Measurements from ENCODE around the gene UBE2E3. TPM values are rescaled to one million over a fixed set of nuclear protein-coding genes. Genes with fewer than 3 reads are reported as not detected.
"Not testable (repeated sequence)": the region's sequence is repeated elsewhere in the genome, so short reads cannot be mapped to it uniquely, and the experiment has no call there.

The UBE2E3 gene
- polyA plus RNA-seq, 3 donors from 2014 or later = 85.4 to 148 (median 96.2) TPM

DNA sequence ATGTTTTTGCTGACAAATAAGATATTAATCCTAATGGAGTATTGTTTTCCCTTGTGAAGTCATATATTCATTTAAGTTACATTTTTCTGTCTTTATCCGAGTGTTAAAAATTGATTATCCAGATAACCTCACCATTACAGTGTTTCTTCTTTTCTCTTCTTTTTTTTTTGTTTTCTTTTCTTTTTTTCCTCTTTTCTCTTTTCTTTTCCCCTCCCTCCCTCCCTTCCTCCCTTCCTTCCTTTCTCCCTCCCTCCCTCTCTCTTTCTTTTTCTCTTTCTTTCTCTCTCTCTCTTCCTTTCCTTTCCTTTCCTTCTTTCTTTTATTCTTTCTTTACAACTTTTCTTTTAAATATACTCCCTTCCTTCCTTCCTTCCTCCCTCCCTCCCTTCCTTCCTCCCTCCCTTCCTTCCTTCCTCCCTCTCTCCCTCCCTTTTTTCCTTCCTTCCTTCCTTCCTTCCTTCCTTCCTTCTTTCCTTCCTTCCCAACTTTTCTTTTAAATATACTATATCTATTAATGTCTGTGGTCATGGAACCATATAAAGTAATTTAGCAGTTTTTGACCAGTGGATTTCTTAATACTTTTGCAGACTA lies 40.9 kb downstream of the UBE2E3 start:
- no peak for DNase-seq
- Mint-ChIP-seq H3K9me3 (peaks cover 0 to 5% (median 0%) of the 10 kb centered on the region in 6 donors), H3K4me3 (no peak overlapping the region), H3K36me3 (no peaks in the 10 kb centered on the region), H3K27me3 (ENCODE audit: low read depth in 3 of 3) (peaks cover 0 to 2% (median 2%) of the 10 kb centered on the region in 3 donors), H3K4me1 (peaks cover 28 to 66% of the 10 kb centered on the region in 2 donors), H3K27ac (peak overlapping the region in 2 of 6 donors; percentile 55 to 85)

DNA sequence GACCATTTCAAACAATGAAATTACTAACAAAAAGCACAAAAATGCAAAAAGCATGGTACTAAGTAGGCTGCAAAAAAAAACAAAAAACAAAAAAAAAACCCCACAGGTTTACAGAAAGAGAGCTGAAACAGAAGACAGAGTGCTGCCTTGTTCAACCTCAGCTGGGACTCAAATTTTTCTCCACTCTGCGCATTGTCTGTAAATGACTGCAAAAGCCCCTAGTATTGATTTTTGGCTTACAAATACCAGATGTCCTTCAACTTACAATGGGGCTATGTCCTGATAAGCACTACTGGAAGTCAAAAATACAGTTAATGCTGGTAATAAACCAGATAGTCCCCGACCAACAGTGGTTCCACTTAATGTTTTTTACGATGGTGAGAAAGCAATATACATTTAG lies 42.2 kb downstream of the UBE2E3 start:
- no peak for DNase-seq
- H3K4me3 Mint-ChIP-seq = no peak overlapping the region
- H3K27ac Mint-ChIP-seq = peak overlapping the region in 2 of 6 donors; percentile 11 to 50
- peaks cover 0 to 2% (median 0%) of the 10 kb centered on the region in 3 donors for H3K27me3 Mint-ChIP-seq (ENCODE audit: low read depth in 3 of 3)
- H3K4me1 Mint-ChIP-seq = peaks cover 24 to 63% of the 10 kb centered on the region in 2 donors
- no peaks in the 10 kb centered on the region for H3K36me3 Mint-ChIP-seq
- peaks cover 0 to 5% (median 0%) of the 10 kb centered on the region in 6 donors for H3K9me3 Mint-ChIP-seq

- peaks cover 0 to 2% (median 0%) of the 10 kb centered on the region in 3 donors for H3K27me3 Mint-ChIP-seq (ENCODE audit: low read depth in 3 of 3)
- H3K4me3 Mint-ChIP-seq = no peak overlapping the region
- peaks cover 17 to 64% of the 10 kb centered on the region in 2 donors for H3K4me1 Mint-ChIP-seq
- no peaks in the 10 kb centered on the region for H3K36me3 Mint-ChIP-seq
- no peak overlapping the region for H3K27ac Mint-ChIP-seq
- no peak for DNase-seq
- H3K9me3 Mint-ChIP-seq = peaks cover 0 to 5% (median 0%) of the 10 kb centered on the region in 6 donors
Observed at GRCh38 chr2:181025004-181025403, 44.6 kb downstream of the UBE2E3 start.

GRCh38 chr2:181036445-181036844 lies 56.0 kb downstream of the UBE2E3 start:
- Mint-ChIP-seq H3K27ac (peak overlapping the region in 4 of 6 donors; percentile 8 to 70 (median 18)), H3K36me3 (no peaks in the 10 kb centered on the region), H3K9me3 (no peaks in the 10 kb centered on the region), H3K4me1 (peaks cover 24 to 34% of the 10 kb centered on the region in 2 donors), H3K4me3 (no peak overlapping the region), H3K27me3 (ENCODE audit: low read depth in 3 of 3) (no peaks in the 10 kb centered on the region)
- no peak for DNase-seq

DNA sequence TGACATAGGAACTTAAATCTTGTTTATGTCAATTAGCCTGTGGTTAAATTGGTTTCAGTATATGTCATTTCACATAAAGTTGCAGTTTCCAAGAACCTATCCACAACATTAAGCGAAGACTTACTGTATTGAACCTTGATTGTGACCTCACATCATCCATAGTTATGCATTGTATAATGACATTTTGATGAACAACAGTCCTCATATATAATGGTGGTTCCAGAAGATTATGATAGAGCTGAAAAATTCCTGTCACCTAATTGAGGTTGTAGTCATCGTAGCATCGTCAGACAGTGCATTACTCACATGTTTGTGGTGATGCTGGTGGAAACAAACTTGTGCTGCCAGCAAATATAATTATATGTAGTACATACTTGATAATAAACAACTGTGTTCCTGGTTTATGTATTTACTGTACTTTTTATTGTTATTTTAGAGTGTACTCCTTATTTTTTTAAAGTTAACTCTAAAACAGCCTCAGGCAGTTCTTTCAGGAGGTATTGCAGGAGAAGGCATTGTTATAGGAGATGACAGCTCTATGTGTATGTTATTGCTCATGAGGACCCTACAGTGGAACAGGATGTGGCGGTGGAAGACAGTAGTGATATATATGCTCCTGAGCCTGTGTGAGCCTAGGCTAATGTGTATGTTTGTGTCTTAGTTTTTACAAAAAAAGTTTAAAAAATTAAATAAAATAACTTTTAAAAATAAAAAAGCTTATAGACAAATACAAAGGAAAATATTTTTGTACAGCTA lies 56.6 kb downstream of the UBE2E3 start:
- no peaks in the 10 kb centered on the region for H3K9me3 Mint-ChIP-seq
- peak overlapping the region in 2 of 5 donors; percentile 2 to 37 for H3K4me3 Mint-ChIP-seq
- peaks cover 23 to 40% of the 10 kb centered on the region in 2 donors for H3K4me1 Mint-ChIP-seq
- peak in 2 of 3 donors; percentile 2 to 12 for DNase-seq
- H3K27me3 Mint-ChIP-seq (ENCODE audit: low read depth in 3 of 3) = no peaks in the 10 kb centered on the region
- peak overlapping the region in 5 of 6 donors; percentile 7 to 56 (median 22) for H3K27ac Mint-ChIP-seq
- H3K36me3 Mint-ChIP-seq = no peaks in the 10 kb centered on the region

DNA sequence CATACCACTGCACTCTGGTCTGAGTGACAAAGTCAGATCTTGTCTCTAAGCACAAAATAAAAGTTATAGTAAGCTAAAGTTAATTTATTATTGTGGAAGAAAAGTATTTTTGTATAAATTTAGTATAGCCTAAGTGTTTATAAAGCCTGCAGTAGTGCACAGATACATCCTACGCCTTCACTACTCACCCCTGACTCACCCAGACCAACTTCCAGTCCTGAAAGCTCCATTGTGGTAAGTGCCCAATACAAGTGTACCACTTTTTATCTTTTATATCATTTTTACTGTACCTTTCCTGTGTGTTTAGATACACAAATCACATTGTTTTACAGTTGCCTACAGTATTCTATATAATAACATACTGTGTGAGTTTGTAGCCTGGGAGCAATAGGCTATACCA lies 57.5 kb downstream of the UBE2E3 start:
- Mint-ChIP-seq H3K4me3 (no peak overlapping the region), H3K27me3 (ENCODE audit: low read depth in 3 of 3) (no peaks in the 10 kb centered on the region), H3K27ac (no peak overlapping the region)

GRCh38 chr2:181038796-181039195 lies 58.4 kb downstream of the UBE2E3 start:
- H3K27ac Mint-ChIP-seq = no peak overlapping the region
- no peaks in the 10 kb centered on the region for H3K9me3 Mint-ChIP-seq

More for the DNA sequence above, 57.5 kb downstream of the UBE2E3 start:
- no peaks in the 10 kb centered on the region for H3K36me3 Mint-ChIP-seq
- no peaks in the 10 kb centered on the region for H3K9me3 Mint-ChIP-seq
- no peak for DNase-seq
- H3K4me1 Mint-ChIP-seq = peaks cover 23 to 46% of the 10 kb centered on the region in 2 donors

DNA sequence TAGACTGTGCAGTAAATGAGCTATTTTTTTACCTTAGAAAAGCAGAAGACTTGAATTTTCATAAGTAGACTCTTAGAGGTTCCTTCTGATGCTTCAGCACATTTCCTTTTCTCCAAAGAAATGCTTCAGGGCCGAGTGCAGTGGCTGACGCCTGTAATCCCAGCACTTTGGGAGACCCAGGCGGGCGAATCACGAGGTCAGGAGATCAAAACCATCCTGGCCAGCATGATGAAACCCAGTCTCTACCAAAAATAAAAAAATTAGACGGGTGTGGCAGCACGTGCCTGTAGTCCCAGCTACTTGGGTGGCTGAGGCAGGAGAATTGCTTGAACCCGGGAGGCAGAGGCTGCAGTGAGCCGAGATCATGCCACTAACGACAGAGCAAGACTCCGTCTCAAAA lies 60.4 kb downstream of the UBE2E3 start:
- not testable (repeated sequence) for H3K27me3 Mint-ChIP-seq (ENCODE audit: low read depth in 3 of 3); H3K27ac Mint-ChIP-seq; H3K4me3 Mint-ChIP-seq; H3K36me3 Mint-ChIP-seq; DNase-seq; H3K9me3 Mint-ChIP-seq
- H3K4me1 Mint-ChIP-seq = peaks cover 18 to 42% of the 10 kb centered on the region in 2 donors

More at GRCh38 chr2:181038796-181039195, 58.4 kb downstream of the UBE2E3 start:
- no peak for DNase-seq
- H3K4me1 Mint-ChIP-seq = peaks cover 21 to 46% of the 10 kb centered on the region in 2 donors
- H3K36me3 Mint-ChIP-seq = no peaks in the 10 kb centered on the region
- H3K27me3 Mint-ChIP-seq (ENCODE audit: low read depth in 3 of 3) = no peaks in the 10 kb centered on the region
- H3K4me3 Mint-ChIP-seq = no peak overlapping the region

- no peaks in the 10 kb centered on the region for H3K27me3 Mint-ChIP-seq (ENCODE audit: low read depth in 3 of 3)
- DNase-seq = no peak
- H3K27ac Mint-ChIP-seq = no peak overlapping the region
- no peaks in the 10 kb centered on the region for H3K9me3 Mint-ChIP-seq
- no peak overlapping the region for H3K4me3 Mint-ChIP-seq
- no peaks in the 10 kb centered on the region for H3K36me3 Mint-ChIP-seq
- peaks cover 10 to 34% of the 10 kb centered on the region in 2 donors for H3K4me1 Mint-ChIP-seq
Observed at GRCh38 chr2:181041661-181042060, 61.3 kb downstream of the UBE2E3 start.

GRCh38 chr2:181042706-181043105 lies 62.3 kb downstream of the UBE2E3 start:
- peaks cover 1 to 23% of the 10 kb centered on the region in 2 donors for H3K4me1 Mint-ChIP-seq
- no peak overlapping the region for H3K27ac Mint-ChIP-seq
- H3K36me3 Mint-ChIP-seq = no peaks in the 10 kb centered on the region
- DNase-seq = no peak
- H3K27me3 Mint-ChIP-seq (ENCODE audit: low read depth in 3 of 3) = no peaks in the 10 kb centered on the region
- H3K4me3 Mint-ChIP-seq = no peak overlapping the region
- H3K9me3 Mint-ChIP-seq = no peaks in the 10 kb centered on the region

GRCh38 chr2:181046833-181047232 lies 66.4 kb downstream of the UBE2E3 start:
- Mint-ChIP-seq H3K36me3 (no peaks in the 10 kb centered on the region), H3K4me1 (peaks cover 0 to 8% of the 10 kb centered on the region in 2 donors), H3K9me3 (no peaks in the 10 kb centered on the region), H3K27ac (no peak overlapping the region), H3K27me3 (ENCODE audit: low read depth in 3 of 3) (no peaks in the 10 kb centered on the region), H3K4me3 (no peak overlapping the region)
- DNase-seq = no peak

DNA sequence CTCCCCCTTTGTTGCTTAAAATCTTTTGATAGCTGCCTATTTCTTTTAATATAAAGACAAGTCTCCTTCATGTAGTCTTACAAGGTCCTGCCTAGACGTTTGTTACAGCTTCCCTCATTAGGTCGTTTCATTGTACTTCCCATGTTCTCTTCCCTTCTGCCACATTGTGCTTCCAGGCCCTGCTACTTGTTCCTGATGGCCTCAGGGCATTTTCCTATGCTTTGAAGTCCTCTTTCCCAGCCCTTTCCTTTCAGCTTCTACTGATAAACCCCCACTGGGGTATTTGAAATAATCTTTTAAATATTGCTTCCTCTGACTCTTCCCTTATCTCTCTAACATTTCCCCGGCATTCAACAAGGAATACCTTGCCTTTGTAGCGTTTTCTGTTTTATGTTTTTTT lies 67.4 kb downstream of the UBE2E3 start:
- Mint-ChIP-seq H3K4me1 (peaks cover 9 to 10% of the 10 kb centered on the region in 2 donors), H3K27me3 (ENCODE audit: low read depth in 3 of 3) (no peaks in the 10 kb centered on the region)

GRCh38 chr2:181051861-181052522 lies 71.6 kb downstream of the UBE2E3 start:
- Mint-ChIP-seq H3K27me3 (ENCODE audit: low read depth in 3 of 3) (peaks cover 0 to 2% (median 0%) of the 10 kb centered on the region in 3 donors), H3K9me3 (no peaks in the 10 kb centered on the region), H3K4me3 (no peak overlapping the region), H3K4me1 (peaks cover 18 to 31% of the 10 kb centered on the region in 2 donors), H3K27ac (peak overlapping the region in 1 of 6 donors; percentile 36), H3K36me3 (no peaks in the 10 kb centered on the region)
- DNase-seq = no peak

More for the DNA sequence above, 67.4 kb downstream of the UBE2E3 start:
- Mint-ChIP-seq H3K4me3 (no peak overlapping the region), H3K36me3 (no peaks in the 10 kb centered on the region), H3K27ac (no peak overlapping the region), H3K9me3 (no peaks in the 10 kb centered on the region)
- DNase-seq = no peak

DNA sequence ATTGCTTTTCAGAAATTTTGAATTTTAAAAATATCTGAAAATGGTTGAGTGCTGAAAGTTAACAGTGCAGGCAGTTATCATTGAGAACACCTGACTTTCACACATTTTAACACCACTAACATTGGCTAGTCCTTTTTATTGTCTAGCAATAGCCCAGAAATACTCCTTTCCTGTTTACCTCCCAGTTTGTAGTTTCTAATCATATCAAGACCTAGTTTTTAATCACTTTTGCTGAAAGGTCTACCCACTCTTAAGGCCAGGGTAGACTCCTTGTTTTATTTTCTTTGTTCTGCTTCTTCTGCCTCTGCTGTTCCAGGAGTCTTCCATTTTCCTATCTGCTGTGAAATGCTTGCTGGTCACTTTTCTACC lies 72.1 kb downstream of the UBE2E3 start:
- Mint-ChIP-seq H3K4me3 (no peak overlapping the region), H3K36me3 (no peaks in the 10 kb centered on the region), H3K27ac (peak overlapping the region in 2 of 6 donors; percentile 25 to 33), H3K4me1 (peaks cover 18 to 31% of the 10 kb centered on the region in 2 donors), H3K27me3 (ENCODE audit: low read depth in 3 of 3) (peaks cover 0 to 2% (median 0%) of the 10 kb centered on the region in 3 donors), H3K9me3 (no peaks in the 10 kb centered on the region)
- no peak for DNase-seq

All from immature natural killer cell (primary cell).